Measurements from ENCODE around the gene HS3ST4. TPM values are rescaled to one million over a fixed set of nuclear protein-coding genes. Genes with fewer than 3 reads are reported as not detected.

The HS3ST4 gene
- total RNA-seq, 1 donor from 2014 or later: not detected

DNA sequence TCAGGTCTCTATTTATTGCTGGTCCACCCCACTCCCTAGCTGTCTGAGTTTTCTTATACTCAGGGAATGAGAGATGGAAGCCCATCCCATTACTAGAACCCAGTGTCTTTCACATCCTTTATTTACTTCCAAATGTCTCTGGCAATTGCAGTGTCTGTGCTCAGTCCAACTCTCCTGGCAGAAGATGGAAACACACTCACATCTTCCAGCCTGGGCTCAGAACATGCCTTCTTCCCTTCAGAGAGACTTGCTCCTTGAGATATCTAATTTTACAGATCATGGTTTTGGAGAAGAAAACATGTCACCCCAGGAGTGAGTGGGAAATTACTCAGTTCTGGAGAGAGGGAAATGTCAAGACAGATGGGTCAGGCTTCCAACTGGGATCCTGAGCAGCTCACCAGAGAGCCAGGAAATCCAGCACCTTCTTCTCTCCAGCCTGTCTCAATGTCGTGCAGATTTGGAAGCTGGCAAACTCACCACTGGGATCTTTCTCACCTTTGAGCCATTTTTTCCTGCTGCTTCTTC, 494.4 kb downstream of the HS3ST4 start:
- no peaks in the 10 kb centered on the region for H3K36me3 ChIP-seq (ENCODE audit: control insufficient read depth in 3 of 3, insufficient read depth in 3 of 3, low read length in 3 of 3)
- no peaks in the 10 kb centered on the region for H3K4me1 ChIP-seq (ENCODE audit: control insufficient read depth in 3 of 3, insufficient read depth in 3 of 3, low read length in 3 of 3)
- no peak overlapping the region for H3K9ac ChIP-seq (ENCODE audit: low read depth in 1 of 3, low read length in 3 of 3)
- H3K27ac ChIP-seq (ENCODE audit: low read depth, low read length): no peak overlapping the region
- H3K27me3 ChIP-seq (ENCODE audit: control insufficient read depth in 3 of 3, insufficient read depth in 3 of 3, low read length in 3 of 3): no peaks in the 10 kb centered on the region
- no peaks in the 10 kb centered on the region for H3K9me3 ChIP-seq (ENCODE audit: control insufficient read depth in 3 of 3, low read length in 3 of 3)
- no peak overlapping the region for H3K4me3 ChIP-seq (ENCODE audit: low read length in 3 of 3)

Small RNA genes within 50 kb of the gene (small RNA-seq; reads per million reads assigned to genes)
- gene HMGN2P3: not detected
- gene MIR548W: not detected
- not detected for gene RNA5SP405
